ENCODE results near the gene PID1. TPM values are rescaled to one million over a fixed set of nuclear protein-coding genes. Genes with fewer than 3 reads are reported as not detected.

The PID1 gene
- total RNA-seq, 1 experiment from 2014 or later = not detected

DNA sequence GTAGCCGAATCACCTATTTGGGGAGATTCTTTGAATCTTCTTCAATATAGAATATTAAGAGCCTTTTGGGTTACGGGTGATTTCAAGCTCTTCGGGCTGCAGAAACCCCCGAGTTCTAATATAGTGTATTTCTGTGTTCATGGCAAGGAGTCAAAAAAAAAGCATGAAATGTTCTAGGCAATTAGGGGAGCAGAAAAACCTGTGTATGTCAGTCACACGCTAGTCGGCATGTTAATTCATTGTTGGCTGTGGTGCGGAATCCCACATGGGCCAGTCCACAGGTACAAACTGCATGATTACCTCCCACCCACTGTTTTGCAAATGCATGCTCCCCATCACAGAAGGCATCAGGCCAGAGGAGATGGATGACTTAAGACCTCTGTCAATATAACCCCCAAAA is 161.9 kb downstream of the PID1 start:
- H3K9me2 ChIP-seq (ENCODE audit: insufficient read depth) = no peaks in the 10 kb centered on the region
- DNase-seq = no peak
- no peaks in the 10 kb centered on the region for H3K9me3 ChIP-seq (ENCODE audit: insufficient read depth, low read depth)
- ChIA-PET POLR2A (ENCODE audit: unreplicated experiment) (no interaction called here), CTCF (no interaction called here)
- no peaks in the 10 kb centered on the region for H3K36me3 ChIP-seq (ENCODE audit: low read depth)
- no TSS peak for BruUV-seq (replicated peaks)
- no peak overlapping the region for H3K4me2 ChIP-seq
- no peaks in the 10 kb centered on the region for H4K20me1 ChIP-seq (ENCODE audit: insufficient read depth)
- peaks cover 3% of the 10 kb centered on the region; the same call in 1 of the 2 replicates for H3K27me3 ChIP-seq (ENCODE audit: insufficient read depth, low read depth)
- no peak overlapping the region for H3K4me3 ChIP-seq
- H3F3A ChIP-seq (ENCODE audit: insufficient read depth, low read depth) = no peaks in the 10 kb centered on the region
- no peaks in the 10 kb centered on the region for H3K79me2 ChIP-seq (ENCODE audit: low read depth)
- intact Hi-C loops (cut with micrococcal nuclease; ENCODE audit: unreplicated experiment) = no loop called here
- no peak for TF ChIP-seq EZH2 (IDR thresholded peaks at IDR 0.05; ENCODE audit: low read depth)
- no peaks in the 10 kb centered on the region for H3K4me1 ChIP-seq (replicated peaks; ENCODE audit: insufficient read depth)
- no peak overlapping the region for H2AFZ ChIP-seq
- H3K27ac ChIP-seq = no peak overlapping the region

DNA sequence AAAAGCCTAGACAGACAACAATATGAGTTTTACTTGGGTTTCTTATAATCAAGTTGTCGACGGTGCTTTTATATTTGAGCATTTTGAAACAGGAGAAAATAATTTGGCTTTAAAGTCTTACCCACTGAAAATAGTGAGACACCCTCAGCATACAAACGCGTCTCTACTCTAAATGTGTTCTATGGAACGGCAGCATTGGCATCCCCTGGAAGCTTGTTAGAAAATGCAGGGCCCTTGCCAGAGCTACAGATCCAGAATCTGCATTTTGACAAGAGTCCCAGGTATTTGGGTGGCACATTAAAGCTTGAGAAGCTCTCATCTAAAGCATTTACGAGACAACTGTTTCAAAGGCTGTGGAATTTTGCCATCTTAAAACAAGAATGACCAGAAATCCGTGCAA is 163.5 kb downstream of the PID1 start:
- H4K20me1 ChIP-seq (ENCODE audit: insufficient read depth) = no peaks in the 10 kb centered on the region
- H3F3A ChIP-seq (ENCODE audit: insufficient read depth, low read depth) = no peaks in the 10 kb centered on the region
- no peaks in the 10 kb centered on the region for H3K4me1 ChIP-seq (replicated peaks; ENCODE audit: insufficient read depth)
- no peaks in the 10 kb centered on the region for H3K9me2 ChIP-seq (ENCODE audit: insufficient read depth)
- no peak overlapping the region for H3K27ac ChIP-seq
- ChIA-PET POLR2A (ENCODE audit: unreplicated experiment) (no interaction called here), CTCF (no interaction called here)
- peaks cover 3% of the 10 kb centered on the region; the same call in 1 of the 2 replicates for H3K27me3 ChIP-seq (ENCODE audit: insufficient read depth, low read depth)
- H3K9me3 ChIP-seq (ENCODE audit: insufficient read depth, low read depth) = no peaks in the 10 kb centered on the region
- intact Hi-C loops (cut with micrococcal nuclease; ENCODE audit: unreplicated experiment) = no loop called here
- no peak overlapping the region for H2AFZ ChIP-seq
- BruUV-seq (replicated peaks) = no TSS peak
- no peaks in the 10 kb centered on the region for H3K79me2 ChIP-seq (ENCODE audit: low read depth)
- H3K36me3 ChIP-seq (ENCODE audit: low read depth) = no peaks in the 10 kb centered on the region
- no peak overlapping the region for H3K4me2 ChIP-seq
- TF ChIP-seq EZH2 (IDR thresholded peaks at IDR 0.05; ENCODE audit: low read depth) = no peak
- TF ChIP-seq, protein P1, sequence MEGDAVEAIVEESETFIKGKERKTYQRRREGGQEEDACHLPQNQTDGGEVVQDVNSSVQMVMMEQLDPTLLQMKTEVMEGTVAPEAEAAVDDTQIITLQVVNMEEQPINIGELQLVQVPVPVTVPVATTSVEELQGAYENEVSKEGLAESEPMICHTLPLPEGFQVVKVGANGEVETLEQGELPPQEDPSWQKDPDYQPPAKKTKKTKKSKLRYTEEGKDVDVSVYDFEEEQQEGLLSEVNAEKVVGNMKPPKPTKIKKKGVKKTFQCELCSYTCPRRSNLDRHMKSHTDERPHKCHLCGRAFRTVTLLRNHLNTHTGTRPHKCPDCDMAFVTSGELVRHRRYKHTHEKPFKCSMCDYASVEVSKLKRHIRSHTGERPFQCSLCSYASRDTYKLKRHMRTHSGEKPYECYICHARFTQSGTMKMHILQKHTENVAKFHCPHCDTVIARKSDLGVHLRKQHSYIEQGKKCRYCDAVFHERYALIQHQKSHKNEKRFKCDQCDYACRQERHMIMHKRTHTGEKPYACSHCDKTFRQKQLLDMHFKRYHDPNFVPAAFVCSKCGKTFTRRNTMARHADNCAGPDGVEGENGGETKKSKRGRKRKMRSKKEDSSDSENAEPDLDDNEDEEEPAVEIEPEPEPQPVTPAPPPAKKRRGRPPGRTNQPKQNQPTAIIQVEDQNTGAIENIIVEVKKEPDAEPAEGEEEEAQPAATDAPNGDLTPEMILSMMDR (conservative IDR thresholded peaks at IDR 0.05) = no peak
- no peak overlapping the region for H3K4me3 ChIP-seq
- DNase-seq = no peak

DNA sequence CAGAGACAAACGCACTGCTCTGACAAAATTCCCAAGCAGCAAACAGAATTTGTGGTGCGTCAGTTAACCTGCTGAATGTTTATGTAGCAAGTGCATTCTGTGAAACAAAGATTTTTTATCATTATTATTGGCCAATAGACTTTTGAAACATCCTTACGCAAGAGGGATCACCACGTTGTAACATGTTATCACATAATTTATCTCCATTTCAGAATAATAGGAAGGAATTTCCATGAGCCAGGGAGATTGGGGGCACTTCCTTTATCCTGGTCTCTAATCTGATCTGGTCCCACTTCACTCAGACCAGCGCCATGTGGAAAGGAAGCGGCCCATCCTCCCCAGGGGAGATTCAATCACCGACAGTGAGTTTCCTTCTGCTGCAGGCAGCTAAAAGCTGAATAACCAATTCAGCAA is 166.1 kb downstream of the PID1 start:
- no peaks in the 10 kb centered on the region for H3K4me1 ChIP-seq (replicated peaks; ENCODE audit: insufficient read depth)
- DNase-seq = no peak
- H3K9me2 ChIP-seq (ENCODE audit: insufficient read depth) = no peaks in the 10 kb centered on the region
- no peak overlapping the region for H3K4me3 ChIP-seq
- H4K20me1 ChIP-seq (ENCODE audit: insufficient read depth) = no peaks in the 10 kb centered on the region
- ChIA-PET CTCF (no interaction called here), POLR2A (ENCODE audit: unreplicated experiment) (no interaction called here)
- H3K27me3 ChIP-seq (ENCODE audit: insufficient read depth, low read depth) = peaks cover 3% of the 10 kb centered on the region; the same call in 1 of the 2 replicates
- no peaks in the 10 kb centered on the region for H3F3A ChIP-seq (ENCODE audit: insufficient read depth, low read depth)
- no peaks in the 10 kb centered on the region for H3K9me3 ChIP-seq (ENCODE audit: insufficient read depth, low read depth)
- H3K36me3 ChIP-seq (ENCODE audit: low read depth) = no peaks in the 10 kb centered on the region
- BruUV-seq (replicated peaks) = no TSS peak
- intact Hi-C loops (cut with micrococcal nuclease; ENCODE audit: unreplicated experiment) = no loop called here
- H3K27ac ChIP-seq = no peak overlapping the region
- no peak overlapping the region for H2AFZ ChIP-seq
- H3K4me2 ChIP-seq = no peak overlapping the region
- TF ChIP-seq, protein P1 (conservative IDR thresholded peaks at IDR 0.05) = no peak
- no peaks in the 10 kb centered on the region for H3K79me2 ChIP-seq (ENCODE audit: low read depth)

DNA sequence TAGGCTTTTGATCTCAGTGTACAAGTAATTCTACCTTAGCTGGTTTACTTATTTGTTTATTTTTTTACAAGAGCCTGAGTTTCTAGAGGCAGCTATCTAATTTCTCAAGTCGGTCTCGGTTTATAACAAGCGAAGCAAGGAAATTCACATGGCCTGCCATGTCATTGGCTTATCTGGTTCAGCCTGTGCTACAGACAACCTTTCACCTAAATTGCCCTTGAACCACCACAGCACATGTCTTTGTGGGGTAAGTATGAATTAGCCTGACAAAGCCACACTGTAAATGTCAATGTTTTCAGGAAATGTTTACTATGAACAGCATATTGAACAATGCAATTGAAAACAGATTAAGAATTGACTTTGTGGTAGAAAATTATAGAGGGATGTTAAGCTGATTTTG is 167.1 kb downstream of the PID1 start:
- POLR2A ChIA-PET (ENCODE audit: unreplicated experiment) = no interaction called here
- DNase-seq = no peak

More for the DNA sequence above, 167.1 kb downstream of the PID1 start:
- Histone ChIP-seq H2AFZ (no peak overlapping the region), H3K4me1 (replicated peaks; ENCODE audit: insufficient read depth) (no peaks in the 10 kb centered on the region), H3K27ac (no peak overlapping the region), H4K20me1 (ENCODE audit: insufficient read depth) (no peaks in the 10 kb centered on the region), H3K4me3 (no peak overlapping the region), H3K36me3 (ENCODE audit: low read depth) (no peaks in the 10 kb centered on the region), H3K9me2 (ENCODE audit: insufficient read depth) (no peaks in the 10 kb centered on the region), H3F3A (ENCODE audit: insufficient read depth, low read depth) (no peaks in the 10 kb centered on the region), H3K27me3 (ENCODE audit: insufficient read depth, low read depth) (peaks cover 3% of the 10 kb centered on the region; the same call in 1 of the 2 replicates), H3K4me2 (no peak overlapping the region), H3K79me2 (ENCODE audit: low read depth) (no peaks in the 10 kb centered on the region), H3K9me3 (ENCODE audit: insufficient read depth, low read depth) (no peaks in the 10 kb centered on the region)
- intact Hi-C loops (cut with micrococcal nuclease; ENCODE audit: unreplicated experiment) = no loop called here
- CTCF ChIA-PET = no interaction called here
- no TSS peak for BruUV-seq (replicated peaks)
- TF ChIP-seq, protein P1 (conservative IDR thresholded peaks at IDR 0.05) = no peak
- TF ChIP-seq EZH2 (IDR thresholded peaks at IDR 0.05; ENCODE audit: low read depth) = no peak

All from PC-9 (cell line).